Activated T-cell treated with anti-CD3 and anti-CD28 coated beads, Interleukin-2, amount 50 U/mL, for 4 hours (primary cell): Measurements from ENCODE around the gene GALNT9. TPM values are rescaled to one million over a fixed set of nuclear protein-coding genes. Genes with fewer than 3 reads are reported as not detected.

Experiments
- ATAC-seq, 2 donors: fragments of 200-7000 bp; cut with Tn5 transposase; one replicate each; pipeline ENCODE4 v1.10.0; 2021
- DNase-seq: peaks from one replicate; pipeline ENCODE4 v3.0.0-alpha.2; 2020
- H3K27me3 Mint-ChIP-seq: one replicate; pipeline ENCODE4 v1.8.0; 2021; ENCODE audit warnings: low read depth, mixed read lengths
- H3K36me3 Mint-ChIP-seq: one replicate; pipeline ENCODE4 v1.8.0; 2022; ENCODE audit warnings: mixed read lengths; ENCODE audit not compliant: insufficient read depth
- H3K4me1 Mint-ChIP-seq: one replicate; pipeline ENCODE4 v1.8.0; 2021; ENCODE audit warnings: low read depth, mixed read lengths
- H3K4me3 Mint-ChIP-seq: one replicate; pipeline ENCODE4 v1.8.0; 2021; ENCODE audit warnings: mild to moderate bottlenecking, moderate library complexity, mixed read lengths
- H3K9me3 Mint-ChIP-seq: one replicate; pipeline ENCODE4 v1.8.0; 2021; ENCODE audit warnings: mixed read lengths
- total RNA-seq, 3 donors: library from RNA; stranded (reverse); gene quantifications; one replicate each; pipeline ENCODE4 v1.2.1, GENCODE V29; 2021

GALNT9 gene
- total RNA-seq, 3 donors from 2014 or later = 0.30 to 0.71 (median 0.34) TPM

- no peaks in the 10 kb centered on the region for H3K9me3 Mint-ChIP-seq
- H3K27me3 Mint-ChIP-seq = peaks cover 7% of the 10 kb centered on the region
- H3K4me3 Mint-ChIP-seq = no peak overlapping the region
These were observed 154.4 kb downstream of the GALNT9 start for GRCh38 chr12:132174839-132175490.

GRCh38 chr12:132174015-132174838 is 155.2 kb downstream of the GALNT9 start:
- Mint-ChIP-seq H3K36me3 (no peaks in the 10 kb centered on the region), H3K27me3 (peaks cover 7% of the 10 kb centered on the region), H3K4me3 (no peak overlapping the region), H3K9me3 (no peaks in the 10 kb centered on the region), H3K4me1 (peaks cover 29% of the 10 kb centered on the region)
- ATAC-seq (no peak), DNase-seq (no peak)

More at GRCh38 chr12:132174839-132175490, 154.4 kb downstream of the GALNT9 start:
- DNase-seq (no peak), ATAC-seq (no peak)
- Mint-ChIP-seq H3K36me3 (no peaks in the 10 kb centered on the region), H3K4me1 (peaks cover 35% of the 10 kb centered on the region)

GRCh38 chr12:132173135-132174014 is 156.0 kb downstream of the GALNT9 start:
- Mint-ChIP-seq H3K27me3 (peaks cover 7% of the 10 kb centered on the region), H3K4me3 (peak overlapping the region; percentile 24), H3K36me3 (no peaks in the 10 kb centered on the region), H3K9me3 (no peaks in the 10 kb centered on the region), H3K4me1 (peaks cover 21% of the 10 kb centered on the region)
- DNase-seq = no peak
- ATAC-seq = no peak

- Mint-ChIP-seq H3K4me1 (peaks cover 22% of the 10 kb centered on the region), H3K9me3 (no peaks in the 10 kb centered on the region), H3K36me3 (no peaks in the 10 kb centered on the region), H3K27me3 (peaks cover 7% of the 10 kb centered on the region), H3K4me3 (no peak overlapping the region)
- no peak for ATAC-seq
- no peak for DNase-seq
These were observed 156.8 kb downstream of the GALNT9 start for GRCh38 chr12:132172619-132173018.

- no peaks in the 10 kb centered on the region for H3K9me3 Mint-ChIP-seq
These were observed 157.3 kb downstream of the GALNT9 start for GRCh38 chr12:132171968-132172521.

GRCh38 chr12:132171293-132171967 is 158.0 kb downstream of the GALNT9 start:
- Mint-ChIP-seq H3K4me3 (no peak overlapping the region), H3K9me3 (no peaks in the 10 kb centered on the region), H3K27me3 (peaks cover 7% of the 10 kb centered on the region), H3K4me1 (peaks cover 23% of the 10 kb centered on the region), H3K36me3 (no peaks in the 10 kb centered on the region)
- DNase-seq = no peak
- no peak for ATAC-seq

More at GRCh38 chr12:132171968-132172521, 157.3 kb downstream of the GALNT9 start:
- Mint-ChIP-seq H3K27me3 (peaks cover 7% of the 10 kb centered on the region), H3K36me3 (no peaks in the 10 kb centered on the region), H3K4me3 (no peak overlapping the region), H3K4me1 (peaks cover 23% of the 10 kb centered on the region)
- ATAC-seq (no peak), DNase-seq (no peak)

GRCh38 chr12:132170637-132171292 is 158.6 kb downstream of the GALNT9 start:
- Mint-ChIP-seq H3K4me1 (peaks cover 23% of the 10 kb centered on the region), H3K4me3 (no peak overlapping the region), H3K36me3 (no peaks in the 10 kb centered on the region), H3K27me3 (peaks cover 7% of the 10 kb centered on the region), H3K9me3 (no peaks in the 10 kb centered on the region)
- ATAC-seq = no peak
- no peak for DNase-seq

GRCh38 chr12:132170094-132170636 is 159.2 kb downstream of the GALNT9 start:
- H3K4me1 Mint-ChIP-seq = peaks cover 23% of the 10 kb centered on the region
- H3K36me3 Mint-ChIP-seq = no peaks in the 10 kb centered on the region
- H3K4me3 Mint-ChIP-seq = no peak overlapping the region
- DNase-seq (no peak), ATAC-seq (no peak)
- H3K9me3 Mint-ChIP-seq = no peaks in the 10 kb centered on the region
- H3K27me3 Mint-ChIP-seq = peaks cover 7% of the 10 kb centered on the region

GRCh38 chr12:132169376-132169775 is 160.0 kb downstream of the GALNT9 start:
- H3K9me3 Mint-ChIP-seq = no peaks in the 10 kb centered on the region
- no peak overlapping the region for H3K4me3 Mint-ChIP-seq
- no peak for ATAC-seq
- no peaks in the 10 kb centered on the region for H3K36me3 Mint-ChIP-seq
- DNase-seq = no peak
- peaks cover 17% of the 10 kb centered on the region for H3K4me1 Mint-ChIP-seq
- peaks cover 5% of the 10 kb centered on the region for H3K27me3 Mint-ChIP-seq

GRCh38 chr12:132168311-132169031 is 160.9 kb downstream of the GALNT9 start:
- H3K27me3 Mint-ChIP-seq = peaks cover 5% of the 10 kb centered on the region
- ATAC-seq = no peak
- peaks cover 18% of the 10 kb centered on the region for H3K4me1 Mint-ChIP-seq
- H3K4me3 Mint-ChIP-seq = no peak overlapping the region
- no peaks in the 10 kb centered on the region for H3K9me3 Mint-ChIP-seq
- H3K36me3 Mint-ChIP-seq = no peaks in the 10 kb centered on the region
- no peak for DNase-seq

- ATAC-seq (peak; percentile 24 to 34), DNase-seq (no peak)
- H3K27me3 Mint-ChIP-seq = no peaks in the 10 kb centered on the region
- no peaks in the 10 kb centered on the region for H3K36me3 Mint-ChIP-seq
- no peak overlapping the region for H3K4me3 Mint-ChIP-seq
- H3K4me1 Mint-ChIP-seq = peaks cover 15% of the 10 kb centered on the region
- no peaks in the 10 kb centered on the region for H3K9me3 Mint-ChIP-seq
These were observed 161.6 kb downstream of the GALNT9 start for GRCh38 chr12:132167611-132168310.
